Suppressor macrophage treated with lipopolysaccharide for 1 hour (primary cell): Measurements from ENCODE around the gene HID1.
"Not testable (repeated sequence)": the region's sequence is repeated elsewhere in the genome, so short reads cannot be mapped to it uniquely, and the experiment has no call there.

Experiments used
- DNase-seq, 3 donors: peaks; one replicate each; pipeline ENCODE4 v3.0.0-alpha.2; 2020 to 2022

The HID1 gene, protein sequence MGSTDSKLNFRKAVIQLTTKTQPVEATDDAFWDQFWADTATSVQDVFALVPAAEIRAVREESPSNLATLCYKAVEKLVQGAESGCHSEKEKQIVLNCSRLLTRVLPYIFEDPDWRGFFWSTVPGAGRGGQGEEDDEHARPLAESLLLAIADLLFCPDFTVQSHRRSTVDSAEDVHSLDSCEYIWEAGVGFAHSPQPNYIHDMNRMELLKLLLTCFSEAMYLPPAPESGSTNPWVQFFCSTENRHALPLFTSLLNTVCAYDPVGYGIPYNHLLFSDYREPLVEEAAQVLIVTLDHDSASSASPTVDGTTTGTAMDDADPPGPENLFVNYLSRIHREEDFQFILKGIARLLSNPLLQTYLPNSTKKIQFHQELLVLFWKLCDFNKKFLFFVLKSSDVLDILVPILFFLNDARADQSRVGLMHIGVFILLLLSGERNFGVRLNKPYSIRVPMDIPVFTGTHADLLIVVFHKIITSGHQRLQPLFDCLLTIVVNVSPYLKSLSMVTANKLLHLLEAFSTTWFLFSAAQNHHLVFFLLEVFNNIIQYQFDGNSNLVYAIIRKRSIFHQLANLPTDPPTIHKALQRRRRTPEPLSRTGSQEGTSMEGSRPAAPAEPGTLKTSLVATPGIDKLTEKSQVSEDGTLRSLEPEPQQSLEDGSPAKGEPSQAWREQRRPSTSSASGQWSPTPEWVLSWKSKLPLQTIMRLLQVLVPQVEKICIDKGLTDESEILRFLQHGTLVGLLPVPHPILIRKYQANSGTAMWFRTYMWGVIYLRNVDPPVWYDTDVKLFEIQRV

DNA sequence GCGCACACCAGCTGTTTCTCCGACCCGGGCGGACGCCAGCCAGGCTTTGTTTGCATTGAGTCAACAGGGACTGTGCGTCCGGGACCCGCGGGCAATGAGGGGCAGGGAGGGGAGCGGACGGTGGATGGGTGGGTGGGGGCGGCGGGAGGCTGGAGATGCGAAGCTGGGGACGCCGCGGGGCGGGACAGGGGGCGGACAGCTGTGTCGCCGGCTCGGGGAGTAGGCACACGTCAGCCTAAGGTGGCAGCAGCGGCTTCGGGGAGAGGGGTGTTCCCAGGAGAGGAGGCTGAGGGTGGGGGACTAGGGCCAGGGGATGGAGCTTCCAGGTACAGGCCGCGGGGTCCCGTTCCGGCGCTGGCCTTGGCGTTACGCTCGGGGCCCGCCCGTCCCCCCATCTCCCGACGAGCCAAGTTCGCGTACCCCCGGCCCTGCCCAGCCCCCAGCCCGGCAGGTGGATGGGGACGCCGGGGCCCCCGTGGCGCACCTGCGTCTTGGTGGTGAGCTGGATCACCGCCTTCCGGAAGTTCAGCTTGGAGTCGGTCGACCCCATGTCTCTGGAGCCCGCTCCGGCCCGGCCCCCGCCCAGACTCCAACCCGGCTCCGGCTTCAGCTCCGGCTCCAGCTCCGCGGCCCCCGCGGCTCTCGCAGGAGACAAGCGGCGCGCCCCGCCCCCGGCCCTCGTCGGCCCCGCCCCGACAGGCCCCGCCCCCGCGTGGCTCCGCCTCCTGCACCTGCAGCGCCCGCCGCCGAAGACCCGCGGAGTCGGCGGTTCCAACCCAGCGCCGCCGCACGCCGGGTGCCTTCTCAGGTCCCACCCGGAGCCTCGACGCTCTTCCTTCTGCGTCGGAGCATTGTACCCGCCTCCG is at the start of gene HID1:
TSS of gene HID1 (minus strand) at position 653 of the 866 bp plus-strand sequence. CDS start at position 550, 103 bp downstream.
- DNase-seq, result peak in 2 of 3 donors; percentile 50 to 72

DNA sequence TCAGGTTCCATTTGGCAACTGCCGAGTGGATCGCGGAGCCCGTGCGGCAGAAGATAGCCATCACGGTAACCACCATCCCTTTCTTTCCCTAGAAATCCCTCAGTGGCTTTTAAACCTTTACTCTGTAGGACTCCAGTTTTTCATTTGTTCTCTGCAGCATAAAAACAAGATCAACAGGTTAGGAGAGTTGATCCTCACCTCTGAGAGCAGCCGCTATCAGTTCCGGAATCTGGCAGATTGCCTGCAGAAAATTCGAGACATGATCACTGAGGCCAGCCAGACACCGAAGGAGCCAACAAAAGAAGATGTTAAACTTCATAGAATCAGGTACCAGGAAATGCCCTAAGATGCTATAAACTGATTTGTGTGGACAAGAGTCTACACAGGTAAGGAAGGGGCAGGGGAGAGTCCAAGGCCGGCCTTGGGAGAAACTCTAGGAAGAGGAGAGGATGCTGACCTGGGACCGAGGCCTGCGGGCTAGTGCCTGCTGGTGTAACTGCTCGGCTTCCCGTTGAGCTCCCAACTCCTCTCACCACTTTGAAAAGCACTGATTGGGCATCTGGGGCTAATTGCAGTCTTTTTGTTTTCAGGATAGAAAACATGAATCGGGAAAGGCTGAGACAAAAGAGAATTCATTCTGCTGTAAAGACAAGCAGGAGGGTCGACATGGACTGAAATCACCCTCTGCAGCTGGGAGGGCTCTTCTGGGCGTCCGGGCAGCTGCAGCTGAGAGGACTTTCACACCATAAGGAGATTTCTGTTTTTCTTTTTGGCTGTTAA is 48.0 kb upstream of the HID1 start:
- no peak for DNase-seq

DNA sequence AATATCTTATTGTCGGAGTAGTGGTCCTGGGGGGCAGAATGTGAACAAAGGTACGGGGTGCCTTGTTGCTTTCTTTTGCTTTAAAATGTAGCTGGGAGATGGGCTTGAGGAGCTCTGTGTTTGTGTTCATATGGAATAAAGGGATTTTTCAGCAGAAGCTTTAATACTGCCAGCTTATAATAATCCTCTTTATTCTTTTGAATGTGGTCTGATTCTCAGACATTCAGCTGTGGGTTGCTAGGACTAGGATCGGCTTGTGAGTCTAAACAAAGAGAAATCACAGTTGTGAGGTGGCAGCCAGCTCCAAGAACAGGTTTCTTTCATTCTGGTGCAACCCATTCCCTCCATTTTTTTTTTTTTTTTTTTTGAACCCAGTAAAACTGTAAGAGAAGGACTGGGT is 47.2 kb upstream of the HID1 start:
- no peak for DNase-seq

DNA sequence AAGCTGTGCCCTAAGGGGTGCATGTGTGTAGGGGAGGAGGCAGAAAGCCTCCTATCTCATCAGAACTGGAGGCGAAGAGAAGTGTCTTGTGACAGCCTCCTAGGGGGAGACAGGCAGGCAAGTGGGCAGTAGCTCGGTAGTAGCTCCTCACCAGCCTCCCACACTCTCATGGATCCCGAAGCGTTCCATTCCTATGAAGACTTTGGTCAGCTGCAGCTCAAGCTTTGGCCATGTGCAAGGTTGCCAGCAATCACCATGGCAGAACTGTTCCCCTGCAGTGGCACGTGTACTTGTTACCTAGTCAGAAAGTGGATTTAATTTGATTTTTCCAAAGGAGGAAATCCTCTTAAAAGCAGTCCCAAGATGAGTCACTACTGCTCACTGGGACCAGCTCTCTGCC is 46.6 kb upstream of the HID1 start:
- no peak for DNase-seq

DNA sequence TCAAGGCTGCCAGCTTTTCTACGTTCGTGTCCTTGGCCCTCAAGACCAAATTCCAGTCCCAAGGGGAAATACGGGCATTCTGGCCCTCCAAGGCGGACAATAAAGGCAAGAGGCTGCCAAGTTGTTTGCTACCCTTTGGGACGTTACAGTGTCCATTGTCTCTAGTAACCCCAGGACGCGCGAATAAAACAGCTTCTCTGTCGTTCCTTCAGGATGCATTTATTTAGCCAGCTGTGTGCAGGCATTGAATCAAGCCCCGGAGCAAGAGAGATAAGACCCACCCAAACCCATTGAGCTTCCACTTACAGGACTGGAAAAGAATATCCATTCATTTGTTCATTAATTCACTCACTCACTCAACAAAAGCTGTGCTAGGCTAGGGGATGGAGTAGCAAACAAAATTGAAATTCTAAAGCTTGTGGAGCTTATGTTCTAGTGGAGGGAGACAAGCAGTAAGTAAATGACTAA is 40.6 kb upstream of the HID1 start:
- no peak for DNase-seq

DNA sequence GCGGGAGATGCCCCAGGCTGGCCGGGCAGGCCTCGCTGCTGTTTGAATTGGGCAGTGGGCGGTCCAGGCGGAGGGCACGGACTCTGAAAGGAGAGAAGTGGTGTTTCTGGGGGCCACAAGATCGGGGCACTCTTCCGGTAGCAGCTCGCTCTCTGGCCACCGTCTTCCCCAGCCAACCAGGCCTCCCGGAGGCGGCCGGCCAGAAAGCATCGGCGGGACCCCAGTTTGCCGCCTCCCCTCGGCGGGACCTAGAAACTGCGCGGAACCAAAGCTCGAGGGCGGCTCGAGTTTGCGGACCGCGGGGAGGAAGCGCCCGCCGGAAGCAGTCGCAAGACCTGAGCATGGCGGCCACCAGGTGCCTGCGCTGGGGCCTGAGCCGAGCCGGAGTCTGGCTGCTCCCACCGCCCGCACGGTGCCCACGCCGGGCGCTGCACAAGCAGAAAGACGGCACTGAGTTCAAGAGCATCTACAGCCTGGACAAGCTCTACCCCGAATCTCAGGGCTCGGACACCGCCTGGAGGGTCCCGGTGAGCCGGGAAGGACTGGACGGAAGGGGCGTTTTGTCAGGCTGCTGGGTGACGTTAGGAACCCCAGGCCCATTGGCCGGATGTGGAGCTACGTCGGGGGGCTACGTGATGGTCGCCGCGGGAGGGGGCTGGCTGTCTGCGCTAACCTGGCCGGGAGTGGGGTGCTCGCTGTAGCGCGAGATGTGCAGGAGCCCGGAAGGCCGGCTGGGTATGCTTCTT is 40.0 kb upstream of the HID1 start, which contains the start of gene MRPL58:
TSS of gene MRPL58 (plus strand) at position 325 of the 746 bp plus-strand sequence. CDS start at position 342, 17 bp downstream.
- peak; percentile 87 to 92 (median 89) for DNase-seq

DNA sequence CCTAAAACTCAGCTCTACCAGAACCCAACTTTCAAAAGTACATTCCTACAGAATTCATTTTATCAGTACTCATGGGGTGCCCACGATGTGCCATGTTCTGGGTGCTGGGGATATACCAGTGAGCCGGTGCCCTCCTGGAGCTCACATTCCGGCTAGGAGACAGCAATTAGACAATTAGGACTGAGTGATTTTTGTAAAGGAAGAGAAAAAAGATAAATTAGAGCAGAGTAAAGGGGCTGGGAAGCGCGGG is 39.5 kb upstream of the HID1 start:
- no peak for DNase-seq

DNA sequence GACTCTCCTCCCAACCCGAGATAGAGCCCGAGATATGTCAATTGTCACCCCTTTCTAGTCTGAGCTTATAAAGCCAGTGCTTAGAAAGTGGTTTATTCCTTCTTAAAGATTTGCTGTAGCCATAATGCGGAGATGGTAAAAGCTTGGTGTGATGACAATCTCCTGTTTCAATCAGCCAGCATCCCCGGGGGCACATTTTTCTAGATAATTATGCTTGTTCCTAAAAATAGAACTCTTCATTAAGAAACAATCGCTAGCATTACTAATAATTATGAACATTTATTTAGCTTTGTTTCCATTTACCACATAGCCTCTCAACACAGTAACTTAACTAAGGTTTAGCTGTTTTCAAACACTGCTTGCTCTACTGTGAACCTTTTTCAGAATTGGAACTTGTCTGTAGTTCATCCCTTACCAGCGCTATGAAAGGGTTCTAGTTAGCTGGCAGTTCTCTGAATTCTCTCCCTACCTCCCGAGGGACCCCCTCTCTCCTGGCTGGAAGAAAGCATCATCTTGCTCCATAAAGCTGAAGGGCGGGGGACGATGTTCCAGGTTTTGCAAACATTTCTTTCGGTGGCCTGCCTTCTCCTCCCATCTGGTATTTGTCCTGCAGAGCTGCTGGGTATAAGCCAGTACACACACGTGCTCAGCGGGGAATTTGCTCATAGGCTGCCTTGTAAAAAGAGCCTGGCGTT is 39.0 kb upstream of the HID1 start:
- no peak for DNase-seq

DNA sequence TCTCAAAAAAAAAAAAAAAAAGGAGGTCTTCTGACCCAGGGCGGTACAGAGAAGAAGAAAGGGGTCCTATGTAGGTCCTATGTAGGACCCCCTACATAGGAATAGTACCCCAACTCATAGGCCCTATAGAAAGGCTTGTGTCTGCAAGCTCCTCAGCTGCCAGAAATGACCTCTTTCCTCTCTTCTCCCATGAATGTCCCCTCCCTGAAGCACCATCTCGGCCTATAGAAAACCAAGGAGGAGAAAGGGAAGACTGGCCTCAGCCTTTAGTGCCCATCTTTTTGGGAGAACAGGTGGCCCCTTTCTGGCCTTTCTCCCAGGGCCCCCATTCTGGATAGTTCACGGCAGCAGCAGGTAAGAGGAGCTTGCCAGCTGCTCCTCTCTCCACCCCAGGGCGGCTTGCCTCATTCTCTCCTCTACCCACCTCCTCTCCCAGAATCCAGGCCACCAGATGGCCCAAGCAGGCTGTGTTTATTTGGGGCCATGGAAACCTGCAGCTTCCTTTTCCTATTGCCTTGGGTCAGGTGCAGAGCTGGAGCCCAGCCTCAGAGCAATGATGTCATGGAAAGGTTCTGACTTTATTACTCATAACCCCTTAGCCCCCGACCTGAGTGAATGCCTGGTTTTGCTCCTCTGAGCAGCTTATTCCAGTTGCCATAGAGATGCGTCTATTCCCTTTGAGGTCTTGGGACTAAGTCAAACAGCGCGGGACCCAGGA is 38.3 kb upstream of the HID1 start:
- DNase-seq, result no peak

DNA sequence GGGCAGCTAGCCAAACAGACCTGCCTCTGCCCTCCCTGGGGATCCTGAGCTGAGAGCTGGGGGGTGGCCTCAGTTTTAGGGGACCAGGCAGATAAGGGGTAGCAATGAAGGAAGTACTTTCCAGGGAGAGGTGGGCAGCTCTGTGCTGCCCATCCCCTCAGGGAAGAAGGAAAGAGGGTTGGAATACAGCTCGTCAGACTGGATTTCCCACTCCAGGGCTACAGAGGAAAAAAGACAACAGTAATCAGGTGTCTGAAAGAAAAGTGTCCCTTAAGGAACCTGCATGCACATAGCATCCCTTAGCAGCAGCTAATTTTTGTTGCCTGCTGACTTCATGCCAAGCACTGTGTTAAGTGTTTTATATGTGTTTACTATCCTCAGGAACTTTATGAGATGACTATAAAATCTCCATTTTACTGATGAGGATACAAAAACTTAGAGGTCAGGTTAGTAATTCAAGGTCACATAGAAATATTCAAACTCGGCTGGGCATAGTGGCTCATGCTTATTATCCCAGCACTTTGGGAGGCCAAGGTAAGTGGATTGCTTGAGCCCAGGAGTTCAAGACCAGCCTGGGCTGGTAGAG is 36.7 kb upstream of the HID1 start:
- DNase-seq, result no peak

DNA sequence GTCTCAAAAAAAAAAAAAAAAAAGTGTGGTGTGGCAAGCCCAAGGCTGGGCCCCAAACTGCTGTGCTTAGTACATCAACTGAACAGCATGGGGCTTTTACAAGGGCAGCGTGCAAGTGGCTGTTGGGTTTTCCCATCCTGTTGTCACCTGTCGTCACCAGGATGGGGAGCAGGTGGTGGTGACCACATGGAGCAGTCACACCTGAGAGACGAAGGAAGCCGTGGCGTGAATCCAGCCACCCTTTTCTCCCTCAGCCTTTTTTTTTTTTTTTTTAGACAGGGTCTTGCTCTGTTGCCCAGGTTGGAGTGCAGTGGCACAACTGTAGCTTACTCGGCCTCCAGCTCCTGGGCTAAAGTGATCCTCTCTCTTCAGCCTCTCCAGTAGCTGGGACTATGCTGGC is 35.8 kb upstream of the HID1 start:
- DNase-seq, result no peak

DNA sequence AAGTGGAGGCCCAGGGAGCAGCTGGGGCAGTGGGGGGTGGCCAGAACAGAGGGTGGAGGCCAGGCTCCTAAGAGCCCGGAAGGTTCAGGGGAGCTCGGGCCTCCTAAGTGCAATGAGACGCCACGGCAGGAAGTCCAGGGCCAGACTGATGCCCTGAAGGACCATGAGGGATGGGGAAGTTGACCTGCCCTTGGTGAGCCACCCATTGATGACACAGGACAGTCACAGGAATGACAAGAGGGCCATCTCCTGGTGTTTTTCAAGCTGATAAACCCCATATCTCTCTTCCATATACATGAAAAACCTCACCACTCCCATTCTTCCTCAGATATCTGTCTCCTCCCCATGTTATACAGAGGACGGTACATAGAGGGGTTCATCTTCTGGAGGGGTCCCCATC is 34.1 kb upstream of the HID1 start:
- DNase-seq, result peak; percentile 55 to 66 (median 57)

DNA sequence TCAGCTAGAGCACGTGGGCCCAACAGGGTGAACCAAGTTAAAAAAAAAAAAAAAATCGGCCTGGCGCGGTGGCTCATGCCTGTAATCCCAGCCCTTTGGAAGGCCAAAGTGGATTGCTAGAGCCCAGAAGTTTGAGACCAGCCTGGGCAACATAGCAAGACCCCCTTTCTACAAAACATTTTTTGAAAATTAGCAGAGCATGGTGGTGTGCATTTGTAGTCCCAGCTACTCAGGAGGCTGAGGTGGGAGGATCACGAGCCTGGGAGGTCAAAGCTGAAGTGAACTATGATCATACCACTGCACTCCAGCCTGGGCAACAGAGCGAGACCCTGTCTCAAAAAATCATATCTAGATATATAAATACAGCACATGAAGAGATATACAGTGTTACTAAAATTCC is 33.5 kb upstream of the HID1 start:
- not testable (repeated sequence) for DNase-seq

DNA sequence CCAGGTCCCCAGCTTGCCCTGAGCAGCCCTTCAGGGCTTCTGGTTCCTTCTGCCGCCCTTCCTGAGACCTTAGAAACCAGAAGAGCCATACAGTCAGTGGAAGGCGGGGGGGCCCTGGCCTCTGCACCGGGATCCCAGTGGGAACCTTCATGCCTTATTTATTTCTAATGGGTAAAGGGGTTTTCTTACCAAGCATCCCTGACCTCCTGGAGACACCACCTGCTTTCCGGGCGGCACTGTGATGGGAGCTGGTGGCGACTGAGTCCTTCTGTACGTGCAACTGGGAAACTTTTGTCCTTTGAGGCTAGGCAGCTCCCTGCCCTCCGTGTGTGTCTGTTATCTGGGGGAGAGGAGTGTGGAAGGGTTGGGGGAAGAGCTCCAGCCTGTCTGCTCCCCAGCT is 32.7 kb upstream of the HID1 start:
- no peak for DNase-seq

DNA sequence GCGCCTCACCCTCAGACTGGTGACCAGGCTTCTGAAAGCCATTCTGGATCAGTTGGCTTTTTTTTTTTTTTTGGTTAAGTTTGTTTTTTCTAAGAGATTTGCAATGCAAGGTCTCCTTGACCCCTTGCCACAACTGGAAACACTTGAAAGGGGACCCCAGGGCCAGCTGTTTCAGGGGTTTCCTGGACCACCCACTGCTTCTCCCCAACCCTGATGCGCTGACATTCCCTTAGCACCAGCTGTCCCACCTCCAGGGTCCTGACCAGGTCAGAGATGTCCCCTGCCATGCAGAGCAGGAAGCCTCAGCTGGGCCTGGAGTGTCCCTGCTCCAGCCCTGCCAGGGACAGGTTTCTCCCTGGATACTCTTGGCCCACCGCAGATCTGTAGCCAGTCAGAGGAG is 31.8 kb upstream of the HID1 start:
- no peak for DNase-seq

DNA sequence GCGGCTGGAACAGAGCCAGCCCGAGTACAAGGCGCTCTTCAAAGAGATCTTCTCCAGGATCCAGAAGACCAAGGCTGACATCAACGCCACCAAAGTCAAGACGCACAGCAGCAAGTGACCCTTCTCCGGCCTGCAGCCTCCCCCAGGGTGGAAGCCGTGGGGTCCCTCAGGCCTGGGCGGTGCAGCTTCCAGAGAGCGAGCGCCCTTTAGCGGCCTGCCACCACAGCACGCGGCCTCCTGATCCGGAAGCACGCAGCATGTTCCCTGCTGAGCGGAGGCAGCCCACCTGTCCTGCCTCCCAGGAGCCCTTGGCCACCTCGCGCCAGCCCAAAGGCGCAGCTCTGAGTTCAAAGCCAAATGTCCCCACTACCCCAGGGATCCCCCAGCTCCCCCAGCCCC is 31.4 kb upstream of the HID1 start:
- no peak for DNase-seq

DNA sequence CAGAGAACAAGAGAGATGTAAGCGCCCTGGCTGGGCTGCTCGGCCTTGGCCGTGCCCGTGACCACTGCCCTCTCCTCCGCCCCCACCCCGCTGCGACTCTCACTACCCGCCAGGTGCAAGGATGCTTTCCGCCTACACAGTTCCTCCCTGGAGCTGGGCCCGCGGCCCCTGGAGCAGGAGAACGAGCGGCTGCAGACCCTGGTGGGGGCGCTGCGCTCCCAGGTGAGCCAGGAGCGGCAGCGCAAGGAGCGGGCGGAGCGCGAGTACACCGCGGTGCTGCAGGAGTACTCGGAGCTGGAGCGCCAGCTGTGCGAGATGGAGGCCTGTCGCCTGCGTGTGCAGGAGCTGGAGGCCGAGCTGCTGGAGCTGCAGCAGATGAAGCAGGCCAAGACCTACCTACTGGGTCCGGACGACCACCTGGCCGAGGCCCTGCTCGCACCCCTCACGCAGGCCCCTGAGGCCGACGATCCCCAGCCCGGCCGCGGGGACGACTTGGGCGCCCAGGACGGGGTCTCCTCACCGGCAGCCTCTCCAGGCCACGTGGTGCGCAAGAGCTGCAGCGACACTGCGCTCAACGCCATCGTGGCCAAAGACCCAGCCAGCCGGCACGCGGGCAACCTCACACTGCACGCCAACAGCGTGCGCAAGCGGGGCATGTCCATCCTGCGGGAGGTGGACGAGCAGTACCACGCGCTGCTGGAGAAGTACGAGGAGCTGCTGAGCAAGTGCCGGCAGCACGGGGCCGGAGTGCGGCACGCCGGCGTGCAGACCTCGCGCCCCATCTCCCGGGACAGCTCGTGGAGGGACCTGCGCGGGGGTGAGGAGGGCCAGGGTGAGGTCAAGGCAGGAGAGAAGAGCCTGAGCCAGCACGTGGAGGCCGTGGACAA is 30.8 kb upstream of the HID1 start:
- no peak for DNase-seq

DNA sequence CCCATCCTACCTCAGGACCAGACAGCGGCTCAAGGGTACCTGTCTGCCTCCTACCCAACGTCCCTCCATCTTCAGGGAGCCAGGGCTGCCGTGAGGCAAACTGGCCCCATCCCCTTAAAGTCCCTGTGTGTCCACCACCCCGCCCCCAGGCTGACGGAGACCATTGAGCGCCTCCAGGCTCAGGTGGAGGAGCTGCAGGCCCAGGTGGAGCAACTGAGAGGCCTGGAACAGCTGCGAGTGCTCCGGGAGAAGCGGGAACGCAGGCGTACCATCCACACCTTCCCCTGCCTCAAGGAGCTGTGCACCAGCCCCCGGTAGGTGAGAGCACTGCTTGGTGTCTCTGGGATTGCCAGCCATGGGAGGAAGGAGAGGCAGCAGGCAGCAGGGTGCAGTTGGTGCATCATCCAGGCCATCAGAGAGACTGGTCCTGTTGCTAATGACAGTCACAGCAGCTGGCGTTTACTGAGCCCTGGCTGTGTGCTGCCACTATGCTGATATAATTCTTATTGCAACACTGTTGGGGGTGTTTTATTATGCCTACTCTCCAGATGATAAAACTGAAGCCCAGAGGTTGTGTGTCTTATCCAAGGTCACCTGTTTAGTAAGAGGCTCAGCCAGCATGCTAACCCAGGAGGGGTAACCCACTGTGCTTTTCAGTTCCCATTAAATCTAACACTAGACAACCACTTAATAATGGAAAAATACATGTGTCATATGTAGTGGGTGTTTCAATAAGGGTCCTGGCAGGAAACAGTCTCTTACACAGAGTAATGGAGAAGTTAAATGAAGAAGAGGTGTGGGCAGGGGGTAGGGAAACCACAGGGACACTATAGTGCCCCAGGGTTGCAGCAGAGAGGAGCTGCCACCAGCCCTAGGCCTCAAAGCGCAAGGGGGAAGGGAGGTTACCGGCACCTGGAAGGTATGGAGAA is 29.6 kb upstream of the HID1 start:
- DNase-seq, result peak; percentile 70 to 78 (median 71)
